GM19452 (cell line): ENCODE results near the gene ZNF117.
"Not testable (repeated sequence)": the region's sequence is repeated elsewhere in the genome, so short reads cannot be mapped to it uniquely, and the experiment has no call there.

Experiments used
- ATAC-seq: cut with Tn5 transposase; IDR thresholded peaks from one replicate; pipeline ENCODE4 v1.9.1; 2021; ENCODE audit not compliant: unreplicated experiment

Gene ZNF117

GRCh38 chr7:64928252-64929187, 62.3 kb downstream of the ZNF117 start:
- ATAC-seq = not testable (repeated sequence)
